Left hindlimb (tissue), 1 donor: ENCODE measurements around the gene BMP2.
A peak's percentile ranks its signal among the peaks of the same experiment; 100 is the strongest.

ENCODE experiments used
- DNase-seq: peaks from one replicate; pipeline ENCODE4 v3.0.0-alpha.2; 2018

The BMP2 gene

DNA sequence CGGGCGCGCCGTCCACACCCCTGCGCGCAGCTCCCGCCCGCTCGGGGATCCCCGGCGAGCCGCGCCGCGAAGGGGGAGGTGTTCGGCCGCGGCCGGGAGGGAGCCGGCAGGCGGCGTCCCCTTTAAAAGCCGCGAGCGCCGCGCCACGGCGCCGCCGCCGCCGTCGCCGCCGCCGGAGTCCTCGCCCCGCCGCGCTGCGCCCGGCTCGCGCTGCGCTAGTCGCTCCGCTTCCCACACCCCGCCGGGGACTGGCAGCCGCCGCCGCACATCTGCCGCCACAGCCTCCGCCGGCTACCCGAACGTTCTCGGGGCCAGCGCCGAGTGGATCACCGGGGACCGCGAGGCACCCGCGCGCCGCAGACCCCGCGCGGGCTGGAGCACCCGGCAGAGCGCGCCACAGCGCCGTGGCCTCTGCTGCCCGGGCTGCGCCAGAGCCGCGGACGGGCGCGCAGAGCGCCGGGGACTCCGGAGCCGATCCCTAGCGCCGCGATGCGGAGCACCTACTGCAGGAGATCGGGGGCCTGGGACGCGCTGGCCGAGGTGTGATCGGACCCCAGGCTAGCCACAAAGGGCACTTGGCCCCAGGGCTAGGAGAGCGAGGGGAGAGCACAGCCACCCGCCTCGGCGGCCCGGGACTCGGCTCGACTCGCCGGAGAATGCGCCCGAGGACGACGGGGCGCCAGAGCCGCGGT is at the start of gene BMP2:
BMP2 (plus strand) TSS at position 151 of the 692 bp plus-strand sequence. CDS start 2,441 bp downstream, outside the sequence.
- peak; percentile 72 for DNase-seq

DNA sequence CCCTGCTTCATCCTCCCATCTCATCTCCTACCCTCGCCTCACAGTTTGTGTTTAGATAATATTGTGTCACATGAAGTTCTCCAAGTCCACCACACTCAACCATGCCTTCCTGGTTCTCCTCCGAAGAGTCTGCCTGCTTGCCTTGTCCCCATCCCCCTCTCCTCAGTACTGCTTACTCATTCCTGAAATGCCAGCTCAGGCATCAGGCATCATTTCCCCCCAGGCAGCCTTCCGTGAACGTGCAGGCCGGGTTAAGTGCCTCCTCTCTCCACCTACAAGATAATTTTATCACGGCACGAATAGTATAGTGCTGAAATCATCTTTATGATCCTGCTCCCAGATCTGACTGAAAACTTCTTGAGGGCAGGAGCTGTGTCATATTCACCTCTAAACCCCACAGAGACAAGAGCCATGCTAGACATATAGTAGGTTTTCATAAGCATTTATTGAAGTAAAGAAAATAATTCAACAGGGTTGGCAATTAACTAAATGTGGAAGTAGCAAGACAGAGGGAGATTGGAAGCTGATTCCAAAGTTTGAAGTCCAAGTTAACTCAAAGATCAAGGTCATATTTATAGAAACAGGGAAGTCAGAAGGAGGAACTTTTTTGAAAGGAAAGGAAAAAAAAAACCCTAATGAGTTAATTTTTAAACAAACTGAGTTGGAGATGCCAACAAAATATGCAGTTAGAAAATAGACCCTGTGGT is 48.7 kb upstream of the BMP2 start:
- DNase-seq: no peak

DNA sequence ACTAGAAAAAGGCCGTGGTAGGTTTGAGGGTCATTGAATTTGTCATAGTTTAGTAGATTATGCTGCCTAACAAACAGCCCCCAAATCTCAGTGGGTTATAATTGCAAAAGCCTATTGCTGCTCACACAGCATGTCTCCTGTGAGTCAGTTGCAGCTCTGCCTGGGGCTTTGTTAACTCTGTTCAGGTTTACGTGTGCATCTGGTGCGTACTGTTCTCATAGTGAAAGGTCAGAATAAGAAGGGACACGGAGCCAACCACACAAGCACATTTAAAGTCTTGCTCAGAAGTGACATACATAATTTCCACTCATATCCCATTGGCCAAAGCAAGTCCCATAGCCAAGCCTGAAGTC is 48.1 kb upstream of the BMP2 start:
- no peak for DNase-seq

- no peak for DNase-seq
Observed at GRCh38 chr20:6726761-6727160, 40.7 kb upstream of the BMP2 start.

- DNase-seq: no peak
Observed at GRCh38 chr20:6730672-6731328, 36.7 kb upstream of the BMP2 start.

DNA sequence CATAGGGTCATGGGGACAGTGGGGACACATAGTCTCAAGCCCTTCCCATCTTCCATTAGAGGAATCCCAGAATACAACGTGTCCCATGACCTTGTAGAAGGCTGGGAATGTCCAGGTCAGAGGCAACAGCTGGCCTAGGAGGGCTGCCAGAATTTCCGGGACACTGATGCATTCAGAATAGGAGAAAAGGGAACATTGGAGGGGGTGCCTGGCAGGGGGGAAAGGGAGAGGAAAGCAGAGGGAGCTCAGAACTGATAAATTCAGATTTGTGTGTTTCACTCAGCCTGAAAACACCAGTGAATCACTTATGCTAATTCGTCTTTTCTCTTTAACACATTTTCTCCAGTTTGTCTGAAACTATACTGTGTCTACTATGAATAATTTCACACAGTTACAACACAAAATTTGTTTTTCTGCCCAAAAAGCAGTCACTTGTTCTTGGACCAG is 35.5 kb upstream of the BMP2 start:
- peak; percentile 42 for DNase-seq

DNA sequence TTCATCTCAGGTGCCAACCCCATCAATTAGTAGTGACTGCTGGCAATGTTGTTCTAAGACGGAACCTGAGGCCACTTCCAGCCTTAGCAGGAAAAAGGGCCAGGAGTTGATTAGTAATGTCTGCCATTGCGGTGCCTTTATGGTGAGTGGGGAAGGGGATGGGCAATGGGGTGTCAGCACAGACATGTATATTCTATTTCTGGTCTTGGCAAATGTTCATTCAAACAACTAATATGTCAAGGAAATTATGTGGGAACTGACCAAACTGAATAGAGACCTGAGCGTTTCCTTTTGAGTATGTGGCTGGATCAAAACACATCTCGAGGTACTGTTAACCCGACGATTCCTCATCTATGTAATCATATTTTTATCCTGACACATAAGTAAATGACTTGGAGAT is 34.6 kb upstream of the BMP2 start:
- no peak for DNase-seq

DNA sequence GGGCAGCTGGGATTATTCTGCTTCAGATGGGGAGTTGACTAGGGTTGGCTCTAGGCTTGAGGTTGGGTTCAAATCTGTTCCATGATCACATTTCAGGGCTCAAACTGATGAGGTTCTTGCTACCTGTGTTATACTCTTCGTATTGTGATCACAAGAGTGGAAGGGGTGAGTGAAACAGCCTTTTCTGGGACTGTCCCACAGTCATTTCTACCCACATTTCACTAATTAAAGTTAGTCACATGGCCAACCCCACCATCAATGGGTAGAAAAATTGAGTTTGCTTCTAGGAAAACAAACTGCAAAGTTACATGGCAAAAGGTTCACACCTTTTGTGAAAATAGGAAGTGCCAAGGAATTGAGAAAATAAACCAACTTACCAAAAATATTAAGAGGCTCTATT is 33.5 kb upstream of the BMP2 start:
- DNase-seq: no peak

- no peak for DNase-seq
Observed at GRCh38 chr20:6735942-6736845, 31.3 kb upstream of the BMP2 start.

- DNase-seq: no peak
Observed at GRCh38 chr20:6739406-6739805, 28.1 kb upstream of the BMP2 start.

GRCh38 chr20:6740096-6740495 is 27.4 kb upstream of the BMP2 start:
- no peak for DNase-seq

DNA sequence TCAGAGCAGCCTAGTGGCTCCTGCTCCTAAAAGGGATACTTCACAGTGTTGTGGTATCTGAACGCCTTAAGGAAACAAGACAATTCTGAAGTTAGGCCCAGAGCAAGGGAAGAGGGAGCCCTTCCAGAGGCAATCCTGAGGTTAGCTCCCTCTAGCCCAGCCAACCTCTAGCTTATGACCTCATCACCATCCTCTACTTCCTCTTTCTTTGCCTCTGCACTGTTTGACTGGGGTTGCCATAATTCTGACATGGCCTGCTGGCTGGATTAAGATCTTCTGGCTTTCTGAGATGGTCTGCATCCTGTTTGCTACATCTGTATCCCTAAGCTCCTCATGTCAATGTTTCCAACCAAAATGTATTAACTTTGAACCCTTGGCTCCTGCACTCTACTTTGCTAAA is 23.3 kb upstream of the BMP2 start:
- no peak for DNase-seq

- DNase-seq: no peak
Observed at GRCh38 chr20:6744805-6745204, 22.7 kb upstream of the BMP2 start.

DNA sequence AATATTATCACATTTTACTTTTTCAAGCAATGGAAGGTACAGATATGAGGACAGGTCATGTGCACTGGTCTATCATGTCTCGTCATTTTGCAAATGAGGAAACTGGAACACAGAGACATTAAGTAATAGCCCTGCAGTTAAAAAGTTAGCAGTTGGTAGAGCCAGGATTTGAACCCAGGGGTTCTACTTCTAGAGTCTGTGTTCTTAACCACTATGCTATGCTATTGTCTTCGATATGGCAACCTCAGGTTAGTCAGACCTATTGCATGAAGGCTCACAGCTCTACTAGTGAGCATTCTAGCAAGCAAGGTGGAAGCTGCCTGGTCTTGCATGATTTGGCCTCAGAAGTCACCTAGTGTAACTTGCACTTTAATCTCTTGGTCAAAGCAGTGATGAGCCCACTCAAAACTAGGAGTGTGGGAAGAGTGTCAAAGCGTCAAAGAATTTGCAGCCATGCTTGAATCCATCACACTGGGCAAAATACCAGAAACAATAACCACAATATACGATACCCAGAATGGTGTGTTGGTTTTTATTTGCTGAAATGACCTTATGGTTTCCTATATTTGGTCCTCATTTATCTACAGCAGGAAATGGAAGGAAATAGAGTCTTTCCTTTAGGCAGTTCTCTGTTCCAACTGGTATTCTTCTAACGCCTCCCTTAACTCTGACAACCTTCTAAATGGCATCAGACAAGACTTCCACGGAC is 20.4 kb upstream of the BMP2 start:
- DNase-seq: no peak

DNA sequence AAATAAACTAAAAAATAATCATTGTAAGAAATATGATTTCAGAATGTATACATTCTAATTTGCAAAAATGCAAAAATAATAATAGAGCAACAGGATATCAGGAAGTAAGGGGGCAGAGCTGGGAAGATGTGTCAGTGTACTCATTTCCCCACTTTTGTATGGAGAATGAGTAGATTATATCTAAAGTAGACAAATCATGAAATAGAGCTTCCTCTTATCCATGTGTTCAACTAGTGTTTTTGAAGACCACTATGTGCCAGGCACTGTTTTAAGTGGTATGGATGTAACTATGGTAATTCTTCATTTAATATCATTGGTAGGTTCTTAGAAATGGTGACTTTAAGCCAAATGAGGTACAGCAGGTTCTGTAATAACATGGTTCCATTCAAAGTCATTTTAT is 17.0 kb upstream of the BMP2 start:
- DNase-seq: no peak

GRCh38 chr20:6756693-6757595 is 10.5 kb upstream of the BMP2 start:
- no peak for DNase-seq

DNA sequence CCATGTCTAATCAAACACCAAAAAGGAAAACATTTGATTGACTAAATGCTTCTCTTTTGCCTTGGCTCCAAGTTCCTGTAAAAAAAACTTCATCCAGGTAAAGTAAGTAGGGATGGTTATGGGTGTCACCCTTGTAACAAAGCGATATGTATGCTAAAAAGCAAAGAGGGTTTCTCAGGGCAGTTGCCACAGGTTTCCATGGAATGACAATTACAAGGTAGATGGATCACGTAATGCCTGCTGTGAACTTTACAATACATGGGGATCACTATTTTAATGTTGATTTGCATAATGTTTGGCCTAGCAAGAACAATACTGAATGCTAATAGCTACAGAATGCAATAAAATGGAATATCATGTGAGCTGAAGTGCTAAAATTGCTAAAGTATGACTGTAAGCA is 2.9 kb upstream of the BMP2 start:
- DNase-seq: no peak

GRCh38 chr20:6765469-6766058 is 1.9 kb upstream of the BMP2 start:
- no peak for DNase-seq

DNA sequence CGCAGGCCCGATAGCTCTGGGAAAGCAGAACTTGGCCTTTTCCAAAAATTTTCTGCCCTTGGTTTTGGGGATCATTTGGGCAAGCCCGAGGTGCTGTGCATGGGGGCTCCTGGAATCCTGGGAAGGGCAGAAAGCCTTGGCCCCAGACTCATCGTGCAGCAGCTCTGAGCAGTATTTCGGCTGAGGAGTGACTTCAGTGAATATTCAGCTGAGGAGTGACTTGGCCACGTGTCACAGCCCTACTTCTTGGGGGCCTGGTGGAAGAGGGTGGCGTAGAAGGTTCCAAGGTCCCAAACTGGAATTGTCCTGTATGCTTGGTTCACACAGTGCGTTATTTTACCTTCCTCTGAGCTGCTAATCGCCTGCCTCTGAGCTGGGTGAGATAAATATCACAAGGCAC is 1.1 kb upstream of the BMP2 start:
- no peak for DNase-seq

DNA sequence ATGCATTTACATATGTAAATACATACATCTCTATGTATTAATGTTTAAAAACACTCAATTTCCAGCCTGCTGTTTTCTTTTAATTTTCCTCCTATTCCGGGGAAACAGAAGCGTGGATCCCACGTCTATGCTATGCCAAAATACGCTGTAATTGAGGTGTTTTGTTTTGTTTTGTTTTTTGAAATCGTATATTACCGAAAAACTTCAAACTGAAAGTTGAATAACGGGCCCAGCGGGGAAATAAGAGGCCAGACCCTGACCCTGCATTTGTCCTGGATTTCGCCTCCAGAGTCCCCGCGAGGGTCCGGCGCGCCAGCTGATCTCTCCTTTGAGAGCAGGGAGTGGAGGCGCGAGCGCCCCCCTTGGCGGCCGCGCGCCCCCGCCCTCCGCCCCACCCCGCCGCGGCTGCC is 355 bp upstream of the BMP2 start:
- no peak for DNase-seq
